HEK293T (cell line): ENCODE measurements around the gene PRKAG2.

Experiments
- ARNT ChIP-seq: fragments of 450-650 bp; IDR thresholded peaks from 2 replicates; pipeline ENCODE4 v1.6.1; 2017; ENCODE audit warnings: mild to moderate bottlenecking
- BHLHE40 ChIP-seq: fragments of 450-650 bp; IDR thresholded peaks from 2 replicates; pipeline ENCODE4 v1.6.1; 2016; ENCODE audit warnings: mild to moderate bottlenecking, moderate library complexity, borderline replicate concordance
- CTBP1 ChIP-seq: fragments of 450-650 bp; IDR thresholded peaks from 2 replicates; pipeline ENCODE4 v1.6.1; 2016; ENCODE audit warnings: borderline replicate concordance
- ELF4 ChIP-seq: fragments of 450-650 bp; IDR thresholded peaks from 2 replicates; pipeline ENCODE4 v1.6.1; 2017; ENCODE audit warnings: antibody characterized with exemption
- FOXA1 ChIP-seq: fragments of 450-650 bp; IDR thresholded peaks from 2 replicates; pipeline ENCODE4 v1.6.1; 2016; ENCODE audit warnings: mild to moderate bottlenecking
- FOXK2 ChIP-seq: fragments of 450-650 bp; IDR thresholded peaks from 2 replicates; pipeline ENCODE4 v1.6.1; 2016; ENCODE audit warnings: mild to moderate bottlenecking
- FOXM1 ChIP-seq: fragments of 450-650 bp; IDR thresholded peaks from 2 replicates; pipeline ENCODE4 v1.6.1; 2017; ENCODE audit warnings: mild to moderate bottlenecking, borderline replicate concordance
- L3MBTL2 ChIP-seq: fragments of 450-650 bp; conservative IDR thresholded peaks from 2 replicates; pipeline ENCODE4 v1.6.1; 2016; ENCODE audit warnings: mild to moderate bottlenecking
- NFRKB ChIP-seq: fragments of 450-650 bp; IDR thresholded peaks from 2 replicates; pipeline ENCODE4 v1.6.1; 2016; ENCODE audit warnings: mild to moderate bottlenecking, moderate library complexity
- SUZ12 ChIP-seq: fragments of 450-650 bp; IDR thresholded peaks from 2 replicates; pipeline ENCODE4 v1.6.1; 2016; ENCODE audit warnings: mild to moderate bottlenecking
- TARDBP ChIP-seq: fragments of 450-650 bp; IDR thresholded peaks from 2 replicates; pipeline ENCODE4 v1.6.1; 2016
- ZNF384 ChIP-seq: fragments of 450-650 bp; IDR thresholded peaks from 2 replicates; pipeline ENCODE4 v1.6.1; 2016
- TF ChIP-seq, protein P1 (sequence below): fragments of 450-650 bp; IDR thresholded peaks from 2 replicates; pipeline ENCODE4 v1.6.1; 2016

DNA sequence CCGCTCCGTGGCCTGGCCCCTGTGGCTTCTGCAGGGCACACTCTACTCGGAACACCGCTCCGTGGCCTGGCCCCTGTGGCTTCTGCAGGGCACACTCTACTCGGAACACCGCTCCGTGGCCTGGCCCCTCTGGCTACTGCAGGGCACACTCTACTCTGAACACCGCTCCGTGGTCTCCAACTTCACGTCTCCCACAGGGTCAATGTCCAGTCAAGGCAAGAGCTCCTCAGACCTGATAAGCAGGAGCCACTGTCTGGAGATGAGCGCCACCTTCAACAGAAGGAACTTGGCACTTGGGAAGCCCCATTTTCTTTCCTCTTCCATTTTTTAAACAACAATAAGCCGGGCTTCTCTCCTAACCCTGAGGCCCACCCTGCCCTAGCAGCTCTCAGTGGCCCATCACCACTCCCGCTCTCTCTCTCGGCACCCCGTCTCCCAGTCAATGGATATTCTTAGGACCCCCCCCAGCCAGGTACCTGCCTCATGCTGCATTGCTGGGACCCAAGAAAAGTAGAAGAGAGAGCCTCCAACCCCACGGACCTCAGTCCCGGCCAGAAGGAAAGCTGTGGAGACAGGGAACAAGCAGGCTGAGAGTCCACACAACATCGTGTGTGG is 56.3 kb downstream of the PRKAG2 start:
- TF ChIP-seq ZNF384 (no peak), TARDBP (no peak), NFRKB (no peak), BHLHE40 (no peak), ELF4 (no peak), FOXA1 (no peak), ARNT (no peak), FOXM1 (no peak), CTBP1 (no peak), L3MBTL2 (no peak), SUZ12 (no peak), FOXK2 (no peak)
- TF ChIP-seq, protein P1, sequence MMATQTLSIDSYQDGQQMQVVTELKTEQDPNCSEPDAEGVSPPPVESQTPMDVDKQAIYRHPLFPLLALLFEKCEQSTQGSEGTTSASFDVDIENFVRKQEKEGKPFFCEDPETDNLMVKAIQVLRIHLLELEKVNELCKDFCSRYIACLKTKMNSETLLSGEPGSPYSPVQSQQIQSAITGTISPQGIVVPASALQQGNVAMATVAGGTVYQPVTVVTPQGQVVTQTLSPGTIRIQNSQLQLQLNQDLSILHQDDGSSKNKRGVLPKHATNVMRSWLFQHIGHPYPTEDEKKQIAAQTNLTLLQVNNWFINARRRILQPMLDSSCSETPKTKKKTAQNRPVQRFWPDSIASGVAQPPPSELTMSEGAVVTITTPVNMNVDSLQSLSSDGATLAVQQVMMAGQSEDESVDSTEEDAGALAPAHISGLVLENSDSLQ: no peak
